ENCODE results near the gene DVL3.

The DVL3 gene

DNA sequence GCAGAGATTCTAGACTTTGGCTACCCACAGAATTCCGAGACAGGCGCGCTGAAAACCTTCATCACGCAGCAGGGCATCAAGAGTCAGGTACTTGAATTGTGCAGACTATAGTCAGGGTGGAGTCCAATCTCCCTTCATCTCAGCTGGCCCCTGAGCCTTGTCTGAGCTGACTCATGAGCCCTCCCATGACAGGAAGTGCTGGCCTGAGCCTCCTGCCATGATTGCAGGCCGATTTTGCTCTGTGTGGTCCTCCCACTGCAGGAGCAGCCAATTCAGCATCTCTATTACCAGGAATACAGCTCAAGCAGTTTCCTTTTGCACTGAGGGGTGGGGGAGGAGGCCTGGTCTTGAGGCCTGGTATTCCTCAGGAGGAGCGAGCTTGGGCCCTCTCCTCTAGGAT is 25.0 kb downstream of the DVL3 start:
- H3K4me3 ChIP-seq (ENCODE audit: low read depth, low read length) = no peak overlapping the region
- peaks cover 73% of the 10 kb centered on the region for H3K36me3 ChIP-seq
- DNase-seq = no peak
- H3K9me3 ChIP-seq = no peaks in the 10 kb centered on the region
- H3K27me3 ChIP-seq = no peaks in the 10 kb centered on the region
- no peak for TF ChIP-seq CTCF (IDR thresholded peaks at IDR 0.05; ENCODE audit: low read depth, low read length)
- peaks cover 10% of the 10 kb centered on the region for H3K4me1 ChIP-seq

DNA sequence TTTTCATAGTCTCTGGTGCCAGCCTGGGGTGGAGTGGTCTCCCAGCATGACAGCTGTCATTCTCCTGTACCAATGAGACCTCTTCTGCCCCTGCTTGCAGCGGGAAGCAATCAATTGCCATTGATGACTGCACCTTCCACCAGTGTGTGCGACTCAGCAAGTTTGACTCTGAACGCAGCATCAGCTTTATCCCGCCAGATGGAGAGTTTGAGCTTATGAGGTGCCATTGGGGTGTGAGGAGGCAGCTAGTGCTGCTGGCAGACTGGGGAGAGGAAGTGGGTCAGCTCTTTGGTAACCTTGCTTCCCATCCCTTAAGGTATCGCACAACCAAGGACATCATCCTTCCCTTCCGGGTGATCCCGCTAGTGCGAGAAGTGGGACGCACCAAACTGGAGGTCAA is 26.4 kb downstream of the DVL3 start:
- peaks cover 73% of the 10 kb centered on the region for H3K36me3 ChIP-seq
- TF ChIP-seq CTCF (IDR thresholded peaks at IDR 0.05; ENCODE audit: low read depth, low read length) = no peak

GRCh38 chr3:184183679-184184078 is 28.5 kb downstream of the DVL3 start:
- no peak for TF ChIP-seq CTCF (IDR thresholded peaks at IDR 0.05; ENCODE audit: low read depth, low read length)
- H3K4me1 ChIP-seq = peaks cover 5% of the 10 kb centered on the region
- no peaks in the 10 kb centered on the region for H3K9me3 ChIP-seq
- DNase-seq = no peak
- H3K4me3 ChIP-seq (ENCODE audit: low read depth, low read length) = no peak overlapping the region
- peaks cover 66% of the 10 kb centered on the region for H3K36me3 ChIP-seq
- no peaks in the 10 kb centered on the region for H3K27me3 ChIP-seq

More for the DNA sequence above, 26.4 kb downstream of the DVL3 start:
- Histone ChIP-seq H3K4me3 (ENCODE audit: low read depth, low read length) (no peak overlapping the region), H3K4me1 (peaks cover 11% of the 10 kb centered on the region), H3K27me3 (no peaks in the 10 kb centered on the region), H3K9me3 (no peaks in the 10 kb centered on the region)
- no peak for DNase-seq

GRCh38 chr3:184184546-184185230 is 29.5 kb downstream of the DVL3 start:
- H3K36me3 ChIP-seq = peaks cover 66% of the 10 kb centered on the region
- peaks cover 5% of the 10 kb centered on the region for H3K4me1 ChIP-seq
- no peak for DNase-seq
- no peaks in the 10 kb centered on the region for H3K9me3 ChIP-seq
- no peaks in the 10 kb centered on the region for H3K27me3 ChIP-seq
- peak overlapping the region; percentile 49 for H3K4me3 ChIP-seq (ENCODE audit: low read depth, low read length)
- no peak for TF ChIP-seq CTCF (IDR thresholded peaks at IDR 0.05; ENCODE audit: low read depth, low read length)

DNA sequence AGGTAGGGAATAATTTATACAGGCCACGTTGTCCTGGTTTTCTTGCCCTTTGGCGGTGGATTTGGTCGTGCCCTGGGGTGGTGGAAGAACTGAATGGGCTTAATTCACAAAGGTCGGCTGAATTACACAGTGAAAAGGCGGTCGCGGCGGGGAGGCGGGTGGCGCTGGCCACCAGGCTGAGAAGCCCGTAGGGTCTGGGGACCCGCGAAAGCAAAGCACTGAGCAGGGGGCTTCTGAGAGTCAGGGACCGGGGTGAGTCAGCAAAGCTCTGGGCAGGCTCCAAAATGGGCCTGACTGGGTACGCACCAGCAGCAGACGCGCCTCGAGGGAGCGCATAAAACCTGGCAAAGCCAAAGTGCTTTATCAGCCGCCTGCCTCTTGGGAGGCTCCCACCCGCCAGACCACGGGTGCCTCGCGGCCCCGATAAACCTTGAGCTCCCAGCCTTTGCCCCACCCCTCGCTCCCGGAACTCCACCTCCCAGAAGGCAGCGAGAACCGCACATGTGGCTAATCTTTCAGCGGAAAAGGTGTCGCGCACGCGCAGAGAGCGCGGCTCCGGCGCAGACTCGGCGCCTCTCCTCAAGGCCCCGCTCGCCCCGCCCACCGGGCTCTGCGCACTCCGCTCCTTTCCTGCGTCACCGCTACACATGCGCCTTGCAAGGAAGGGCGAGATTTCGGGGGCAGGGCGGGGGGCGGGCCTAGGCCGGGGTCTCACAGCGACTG is 30.4 kb downstream of the DVL3 start:
- no peaks in the 10 kb centered on the region for H3K9me3 ChIP-seq
- H3K27me3 ChIP-seq = no peaks in the 10 kb centered on the region
- H3K4me3 ChIP-seq (ENCODE audit: low read depth, low read length) = peak overlapping the region; percentile 98
- DNase-seq = peak; percentile 100
- H3K36me3 ChIP-seq = peaks cover 66% of the 10 kb centered on the region
- peaks cover 5% of the 10 kb centered on the region for H3K4me1 ChIP-seq
- no peak for TF ChIP-seq CTCF (IDR thresholded peaks at IDR 0.05; ENCODE audit: low read depth, low read length)

Data from BE2C (cell line).